Keratinocyte (primary cell): Measurements from ENCODE around the gene KCNG2. TPM values are rescaled to one million over a fixed set of nuclear protein-coding genes. Genes with fewer than 3 reads are reported as not detected.

Experiments
- DNase-seq: peaks from one replicate; pipeline ENCODE4 v3.0.0-alpha.2; 2011; ENCODE audit warnings: low read depth, missing footprints, low spot score
- FAIRE-seq: peaks from 2 replicates; lab custom pipeline; 2011; peaks lifted over from hg19 to GRCh38; lab: Jason Lieb, UNC
- H2AFZ ChIP-seq: 2 replicates; pipeline ENCODE4 v1.6.0; 2012; ENCODE audit warnings: low read length, control low read depth, inconsistent platforms; ENCODE audit not compliant: control insufficient read depth
- H3K27ac ChIP-seq: 2 replicates; pipeline ENCODE4 v1.5.1; 2011; ENCODE audit warnings: low read length; ENCODE audit not compliant: control insufficient read depth, insufficient read depth
- H3K27me3 ChIP-seq: 3 replicates; pipeline ENCODE4 v1.6.0; 2011; ENCODE audit warnings: low read length; ENCODE audit not compliant: control insufficient read depth, insufficient read depth; ENCODE audit errors: extremely low read depth
- H3K36me3 ChIP-seq, 2 experiments: 2 replicates in 1 of 2; 3 replicates in 1 of 2; pipeline ENCODE4 v1.5.1; 2011; ENCODE audit warnings: low read length in 2 of 2, mild to moderate bottlenecking in 1 of 2; ENCODE audit not compliant: control insufficient read depth in 2 of 2, insufficient read depth in 2 of 2; ENCODE audit errors: extremely low read depth in 1 of 2
- H3K4me1 ChIP-seq: 3 replicates; pipeline ENCODE4 v1.5.1; 2011; ENCODE audit warnings: low read length; ENCODE audit not compliant: control insufficient read depth, insufficient read depth; ENCODE audit errors: extremely low read depth
- H3K4me2 ChIP-seq: 3 replicates; pipeline ENCODE4 v1.6.0; 2011; ENCODE audit warnings: low read depth, low read length; ENCODE audit not compliant: control insufficient read depth, insufficient read depth; ENCODE audit errors: extremely low read depth
- H3K4me3 ChIP-seq, 3 experiments: fragments of 200-600 bp in 1 of 3; sonication (generic) in 1 of 3; 2 replicates in 2 of 3; 3 replicates in 1 of 3; pipeline ENCODE4 v1.5.1; 2011 to 2016; ENCODE audit warnings: low read length in 3 of 3, mild to moderate bottlenecking in 3 of 3, control low read depth in 2 of 3, inconsistent platforms in 1 of 3, low read depth in 1 of 3, mixed read lengths in 1 of 3, mixed run types in 1 of 3, moderate library complexity in 1 of 3; ENCODE audit not compliant: control insufficient read depth in 2 of 3, insufficient read depth in 2 of 3; ENCODE audit errors: extremely low read depth in 1 of 3
- H3K79me2 ChIP-seq: 2 replicates; pipeline ENCODE4 v1.6.0; 2012; ENCODE audit warnings: low read length; ENCODE audit not compliant: control insufficient read depth, insufficient read depth
- H3K9ac ChIP-seq: 3 replicates; pipeline ENCODE4 v1.6.0; 2011; ENCODE audit warnings: low read length; ENCODE audit not compliant: control insufficient read depth, insufficient read depth; ENCODE audit errors: extremely low read depth
- H3K9me1 ChIP-seq: 3 replicates; pipeline ENCODE4 v1.6.0; 2011; ENCODE audit warnings: low read length; ENCODE audit not compliant: control insufficient read depth, insufficient read depth; ENCODE audit errors: extremely low read depth
- H3K9me3 ChIP-seq: 2 replicates; pipeline ENCODE4 v1.5.1; 2012; ENCODE audit warnings: low read depth, low read length; ENCODE audit not compliant: control insufficient read depth
- H4K20me1 ChIP-seq: 3 replicates; pipeline ENCODE4 v1.6.0; 2011; ENCODE audit warnings: low read length; ENCODE audit not compliant: control insufficient read depth, insufficient read depth; ENCODE audit errors: extremely low read depth
- CTCF ChIP-seq, 3 experiments: IDR thresholded peaks in 1 of 3; conservative IDR thresholded peaks in 1 of 3; optimal IDR thresholded peaks in 1 of 3; 2 replicates in 2 of 3; 3 replicates in 1 of 3; pipeline versions ENCODE3 to v1.5.1; 2011; ENCODE audit warnings: low read length in 3 of 3, mild to moderate bottlenecking in 3 of 3, moderate library complexity in 2 of 3, control low read depth in 1 of 3, inconsistent platforms in 1 of 3; ENCODE audit not compliant: insufficient read depth in 2 of 3; ENCODE audit errors: extremely low read depth in 1 of 3
- EZH2 ChIP-seq: IDR thresholded peaks from one replicate; pipeline ENCODE4 v1.6.1; 2012; ENCODE audit warnings: inconsistent platforms, mild to moderate bottlenecking, low read length, moderate library complexity
- dilution Hi-C: fragments of 300-500 bp; cut with MboI; formaldehyde crosslinking; loops from one replicate; pipeline ENCODE4 v1.7.0; 2020; ENCODE audit warnings: low sequenced_read_pairs; ENCODE audit not compliant: extremely low pct_ligation_motif_present
- polyA plus RNA-seq, 5 experiments: library from polyadenylated mRNA; depleted of rRNA in 3 of 5; stranded (reverse) in 3 of 5; stranded (forward) in 1 of 5; unstranded in 1 of 5; fragments of >200 nt; gene quantifications; 1 replicate in 1 of 5; 2 replicates in 3 of 5; 3 replicates in 1 of 5; pipeline versions ENCODE4 v1.2.1 to v1.2.3, GENCODE V29; 2011 to 2012; ENCODE audit warnings: missing spikeins in 2 of 5, low read depth in 1 of 5, low replicate concordance in 1 of 5

KCNG2 gene
- polyA plus RNA-seq, 1 donor (not counting 4 experiments of a cell fraction or from before 2014, with no cell fraction given): not detected

- TF ChIP-seq EZH2 (no peak), CTCF (optimal IDR thresholded peaks at IDR 0.05 in 1 of 3, IDR thresholded peaks at IDR 0.05 in 1 of 3, conservative IDR thresholded peaks at IDR 0.05 in 1 of 3; ENCODE audit: extremely low read depth in 1 of 3, insufficient read depth in 2 of 3, low read length in 3 of 3) (no peak)
- Histone ChIP-seq H3K4me2 (no peak overlapping the region), H3K36me3 (peaks cover 9 to 13% of the 10 kb centered on the region in 2 experiments), H3K27ac (no peak overlapping the region), H3K4me3 (no peak overlapping the region), H3K4me1 (peaks cover 8% of the 10 kb centered on the region), H3K9ac (no peak overlapping the region), H3K27me3 (no peaks in the 10 kb centered on the region), H3K79me2 (no peaks in the 10 kb centered on the region), H4K20me1 (no peaks in the 10 kb centered on the region), H3K9me3 (no peaks in the 10 kb centered on the region), H3K9me1 (no peaks in the 10 kb centered on the region), H2AFZ (no peak overlapping the region)
- DNase-seq (no peak), FAIRE-seq (no peak)
- dilution Hi-C loops: no loop called here
These were observed 107.7 kb downstream of the KCNG2 start for GRCh38 chr18:79905389-79905911.

GRCh38 chr18:79905993-79906392 is 108.3 kb downstream of the KCNG2 start:
- FAIRE-seq (no peak), DNase-seq (no peak)
- Histone ChIP-seq H3K9me1 (no peaks in the 10 kb centered on the region), H4K20me1 (no peaks in the 10 kb centered on the region), H3K27me3 (no peaks in the 10 kb centered on the region), H2AFZ (no peak overlapping the region), H3K9me3 (no peaks in the 10 kb centered on the region), H3K4me1 (peaks cover 8% of the 10 kb centered on the region), H3K4me3 (no peak overlapping the region), H3K27ac (no peak overlapping the region), H3K9ac (no peak overlapping the region), H3K4me2 (no peak overlapping the region), H3K36me3 (peaks cover 9 to 15% of the 10 kb centered on the region in 2 experiments), H3K79me2 (peaks cover 3% of the 10 kb centered on the region)
- TF ChIP-seq CTCF (optimal IDR thresholded peaks at IDR 0.05 in 1 of 3, IDR thresholded peaks at IDR 0.05 in 1 of 3, conservative IDR thresholded peaks at IDR 0.05 in 1 of 3; ENCODE audit: extremely low read depth in 1 of 3, insufficient read depth in 2 of 3, low read length in 3 of 3) (no peak), EZH2 (no peak)
- dilution Hi-C loops: no loop called here
